HepG2 (cell line): ENCODE data around the gene TTBK1. TPM values are rescaled to one million over a fixed set of nuclear protein-coding genes. Genes with fewer than 3 reads are reported as not detected.

Experiments
- BHLHE40 ChIP-seq: IDR thresholded peaks from 2 replicates; pipeline ENCODE4 v1.6.1; 2011; ENCODE audit warnings: low read length, improper control_type of control experiment
- CEBPB ChIP-seq: IDR thresholded peaks from 2 replicates; pipeline ENCODE4 v1.6.1; 2011; ENCODE audit warnings: low read depth, low read length, improper control_type of control experiment, borderline replicate concordance
- GATA4 ChIP-seq: sonication (generic); IDR thresholded peaks from 2 replicates; pipeline ENCODE4 v1.6.1; 2016; ENCODE audit warnings: antibody characterized with exemption, low read depth, borderline replicate concordance
- GATAD1 ChIP-seq: IDR thresholded peaks from 2 replicates; pipeline ENCODE4 v1.6.1; 2016; ENCODE audit warnings: missing genetic modification reagents, missing compliant biosample characterization
- HOXA9 ChIP-seq: sonication (generic); formaldehyde crosslinking; IDR thresholded peaks from 2 replicates; pipeline ENCODE4 v1.8.1; 2022; ENCODE audit warnings: missing genetic modification reagents, mild to moderate bottlenecking, moderate library complexity, borderline replicate concordance
- KLF16 ChIP-seq, 2 experiments: sonication (generic) in 1 of 2; formaldehyde crosslinking in 1 of 2; IDR thresholded peaks; 2 replicates each; pipeline versions ENCODE4 v1.6.1 to v1.8.0; 2016 to 2023; ENCODE audit warnings: missing genetic modification reagents in 2 of 2, missing compliant biosample characterization in 1 of 2
- MIXL1 ChIP-seq: IDR thresholded peaks from 2 replicates; pipeline ENCODE4 v1.6.1; 2016
- MTA3 ChIP-seq: sonication (generic); formaldehyde crosslinking; IDR thresholded peaks from 2 replicates; pipeline ENCODE4 v1.4.0; 2020; ENCODE audit warnings: missing genetic modification reagents
- NFIB ChIP-seq: sonication (generic); formaldehyde crosslinking; IDR thresholded peaks from 2 replicates; pipeline ENCODE4 v1.9.0; 2021; ENCODE audit warnings: missing genetic modification reagents, mild to moderate bottlenecking, borderline replicate concordance
- PTBP1 ChIP-seq: fragments of 200-400 bp; formaldehyde crosslinking; IDR thresholded peaks from 2 replicates; pipeline ENCODE4 v1.6.1; 2018; ENCODE audit warnings: low read length, low read depth; ENCODE audit not compliant: poor library complexity, severe bottlenecking
- RORA ChIP-seq: sonication (generic); formaldehyde crosslinking; IDR thresholded peaks from 2 replicates; pipeline ENCODE4 v1.5.0; 2020; ENCODE audit warnings: mild to moderate bottlenecking, missing genetic modification reagents, moderate library complexity
- TCF7 ChIP-seq: sonication (generic); IDR thresholded peaks from 2 replicates; pipeline ENCODE4 v1.6.1; 2016; ENCODE audit warnings: antibody characterized with exemption, low read depth
- ZFP36 ChIP-seq: fragments of 150-350 bp; IDR thresholded peaks from 2 replicates; pipeline ENCODE4 v1.6.1; 2018; ENCODE audit warnings: borderline replicate concordance, low read length, low read depth; ENCODE audit not compliant: partially characterized antibody
- ZFP36L1 ChIP-seq: sonication (generic); formaldehyde crosslinking; IDR thresholded peaks from 2 replicates; pipeline ENCODE4 v1.8.0; 2022; ENCODE audit warnings: mild to moderate bottlenecking, missing genetic modification reagents, moderate library complexity
- ZMAT3 ChIP-seq: sonication (generic); formaldehyde crosslinking; conservative IDR thresholded peaks from 2 replicates; pipeline ENCODE4 v1.7.0; 2021; ENCODE audit warnings: missing genetic modification reagents
- ZNF235 ChIP-seq: sonication (generic); formaldehyde crosslinking; IDR thresholded peaks from 2 replicates; pipeline ENCODE4 v1.8.1; 2023; ENCODE audit warnings: mild to moderate bottlenecking, missing genetic modification reagents, borderline replicate concordance
- ZNF282 ChIP-seq: fragments of 450-650 bp; IDR thresholded peaks from 2 replicates; pipeline ENCODE4 v1.6.1; 2018; ENCODE audit not compliant: partially characterized antibody
- ZNF329 ChIP-seq: sonication (generic); formaldehyde crosslinking; IDR thresholded peaks from 2 replicates; pipeline ENCODE4 v1.9.0; 2021; ENCODE audit warnings: low read depth, mild to moderate bottlenecking, missing genetic modification reagents
- ZNF33B ChIP-seq: sonication (generic); formaldehyde crosslinking; IDR thresholded peaks from 2 replicates; pipeline ENCODE4 v1.5.1; 2020; ENCODE audit warnings: mild to moderate bottlenecking, missing genetic modification reagents
- ZNF563 ChIP-seq: sonication (generic); formaldehyde crosslinking; IDR thresholded peaks from 2 replicates; pipeline ENCODE4 v1.8.0; 2022; ENCODE audit warnings: mild to moderate bottlenecking, moderate library complexity, missing genetic modification reagents
- ZNF605 ChIP-seq: sonication (generic); formaldehyde crosslinking; IDR thresholded peaks from 2 replicates; pipeline ENCODE4 v1.8.0; 2022; ENCODE audit warnings: mild to moderate bottlenecking, missing genetic modification reagents
- ZNF670 ChIP-seq: sonication (generic); formaldehyde crosslinking; IDR thresholded peaks from 2 replicates; pipeline ENCODE4 v1.8.0; 2022; ENCODE audit warnings: mild to moderate bottlenecking, missing genetic modification reagents, borderline replicate concordance
- ZNF7 ChIP-seq: IDR thresholded peaks from 2 replicates; pipeline ENCODE4 v1.6.1; 2016; ENCODE audit warnings: missing biosample characterization, missing genetic modification reagents
- polyA plus RNA-seq, 8 experiments: library from polyadenylated mRNA; depleted of rRNA in 3 of 8; stranded (reverse) in 7 of 8; unstranded in 1 of 8; fragments of >200 nt; fragmentation: Illumina TruSeq in 4 of 8; extraction: Trizol in 4 of 8; gene quantifications; 2 replicates each; pipeline versions ENCODE4 v1.2.1 to v1.2.3, GENCODE V29; 2011 to 2016; ENCODE audit warnings: low read depth in 4 of 8, missing spikeins in 1 of 8, mixed read lengths in 1 of 8; ENCODE audit not compliant: insufficient read depth in 1 of 8
- total RNA-seq, 5 experiments: library from RNA; depleted of rRNA; stranded (reverse); fragments of >200 nt; fragmentation: Illumina TruSeq; extraction: Trizol; gene quantifications; 2 replicates each; pipeline ENCODE4 v1.2.3, GENCODE V29; 2016; ENCODE audit warnings: low read depth in 1 of 5
- TF ChIP-seq, protein P1 (sequence below): IDR thresholded peaks from 2 replicates; pipeline ENCODE4 v1.6.1; 2016; ENCODE audit warnings: mild to moderate bottlenecking
- TF ChIP-seq, protein P2 (sequence below): sonication (generic); formaldehyde crosslinking; IDR thresholded peaks from 2 replicates; pipeline ENCODE4 v1.5.0; 2020; ENCODE audit warnings: mild to moderate bottlenecking, missing genetic modification reagents
- TF ChIP-seq, protein P3 (sequence below): sonication (generic); formaldehyde crosslinking; IDR thresholded peaks from 2 replicates; pipeline ENCODE4 v1.8.1; 2023; ENCODE audit warnings: mild to moderate bottlenecking, missing genetic modification reagents, borderline replicate concordance

Gene TTBK1
- total and polyA plus RNA-seq, 2 of the 13 experiments (the other 11 are each of a cell fraction or from before 2014, with no cell fraction given) = 0.24 to 0.33 TPM

DNA sequence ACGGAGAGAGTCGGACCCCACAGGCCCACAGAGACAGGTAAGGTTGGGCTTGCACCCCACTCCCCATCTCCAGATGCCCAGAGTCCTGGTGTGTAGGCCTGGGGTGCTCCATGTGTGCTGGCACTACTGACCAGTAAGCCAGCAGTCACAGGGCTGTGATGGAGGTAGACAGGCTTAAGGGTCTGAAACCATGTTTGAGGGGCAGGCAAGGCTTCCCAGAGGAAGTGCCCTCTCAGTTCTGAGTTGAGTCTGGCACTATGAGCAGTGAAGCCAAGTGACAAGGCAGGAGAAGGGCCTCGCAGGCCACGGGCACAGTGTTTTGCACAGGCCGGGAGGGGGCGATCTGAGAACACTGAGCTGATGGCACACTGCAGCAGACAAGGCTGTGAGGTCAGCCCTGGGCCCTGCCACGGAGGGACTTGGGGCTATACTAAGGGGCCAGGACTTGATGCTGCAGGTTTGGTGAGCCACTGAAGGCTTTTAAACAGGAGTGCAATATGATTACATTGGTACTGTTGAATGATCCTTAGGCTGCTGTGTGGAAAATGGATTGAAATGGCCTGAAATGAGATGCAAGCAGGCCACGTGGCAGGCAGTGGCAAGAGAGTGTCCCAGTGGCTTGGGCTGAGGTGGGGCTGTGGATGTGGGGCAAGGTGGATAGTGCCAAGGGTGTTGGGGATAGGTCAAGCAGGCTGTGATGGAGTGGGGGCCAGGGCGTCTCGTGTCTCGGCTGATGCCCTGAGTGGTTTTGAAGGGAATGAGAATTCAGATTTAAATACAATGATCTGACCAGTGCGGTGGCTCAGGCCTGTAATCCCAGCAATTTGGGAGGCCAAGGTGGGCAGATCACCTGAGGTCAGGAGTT lies 20.3 kb downstream of the TTBK1 start (continued):
- TF ChIP-seq ZNF329 (CRISPR knock-in tag) = no peak
- TF ChIP-seq ZMAT3 (CRISPR knock-in tag) = no peak
- peak; percentile 71; the same call in 1 of the 2 replicates for TF ChIP-seq ZNF33B (CRISPR knock-in tag)
- TF ChIP-seq ZNF605 (CRISPR knock-in tag) = peak; percentile 66
- TF ChIP-seq RORA (CRISPR knock-in tag) = no peak
- TF ChIP-seq GATA4 = no peak
- TF ChIP-seq ZNF235 (CRISPR knock-in tag) = no peak
- peak; percentile 63; the same call in 1 of the 2 replicates for TF ChIP-seq MIXL1
- no peak for TF ChIP-seq NFIB (CRISPR knock-in tag)
- no peak for TF ChIP-seq MTA3 (CRISPR knock-in tag)
- TF ChIP-seq CEBPB = no peak
- no peak for TF ChIP-seq ZNF670
- TF ChIP-seq ZFP36 = no peak
- TF ChIP-seq ZNF7 (CRISPR knock-in tag) = no peak
- TF ChIP-seq GATAD1 (CRISPR knock-in tag) = peak; percentile 69
- TF ChIP-seq TCF7 = no peak
- TF ChIP-seq ZFP36L1 (CRISPR knock-in tag) = no peak
- TF ChIP-seq, protein P1, sequence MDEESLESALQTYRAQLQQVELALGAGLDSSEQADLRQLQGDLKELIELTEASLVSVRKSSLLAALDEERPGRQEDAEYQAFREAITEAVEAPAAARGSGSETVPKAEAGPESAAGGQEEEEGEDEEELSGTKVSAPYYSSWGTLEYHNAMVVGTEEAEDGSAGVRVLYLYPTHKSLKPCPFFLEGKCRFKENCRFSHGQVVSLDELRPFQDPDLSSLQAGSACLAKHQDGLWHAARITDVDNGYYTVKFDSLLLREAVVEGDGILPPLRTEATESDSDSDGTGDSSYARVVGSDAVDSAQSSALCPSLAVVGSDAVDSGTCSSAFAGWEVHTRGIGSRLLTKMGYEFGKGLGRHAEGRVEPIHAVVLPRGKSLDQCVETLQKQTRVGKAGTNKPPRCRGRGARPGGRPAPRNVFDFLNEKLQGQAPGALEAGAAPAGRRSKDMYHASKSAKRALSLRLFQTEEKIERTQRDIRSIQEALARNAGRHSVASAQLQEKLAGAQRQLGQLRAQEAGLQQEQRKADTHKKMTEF (CRISPR knock-in tag) = peak; percentile 64
- TF ChIP-seq, protein P2, sequence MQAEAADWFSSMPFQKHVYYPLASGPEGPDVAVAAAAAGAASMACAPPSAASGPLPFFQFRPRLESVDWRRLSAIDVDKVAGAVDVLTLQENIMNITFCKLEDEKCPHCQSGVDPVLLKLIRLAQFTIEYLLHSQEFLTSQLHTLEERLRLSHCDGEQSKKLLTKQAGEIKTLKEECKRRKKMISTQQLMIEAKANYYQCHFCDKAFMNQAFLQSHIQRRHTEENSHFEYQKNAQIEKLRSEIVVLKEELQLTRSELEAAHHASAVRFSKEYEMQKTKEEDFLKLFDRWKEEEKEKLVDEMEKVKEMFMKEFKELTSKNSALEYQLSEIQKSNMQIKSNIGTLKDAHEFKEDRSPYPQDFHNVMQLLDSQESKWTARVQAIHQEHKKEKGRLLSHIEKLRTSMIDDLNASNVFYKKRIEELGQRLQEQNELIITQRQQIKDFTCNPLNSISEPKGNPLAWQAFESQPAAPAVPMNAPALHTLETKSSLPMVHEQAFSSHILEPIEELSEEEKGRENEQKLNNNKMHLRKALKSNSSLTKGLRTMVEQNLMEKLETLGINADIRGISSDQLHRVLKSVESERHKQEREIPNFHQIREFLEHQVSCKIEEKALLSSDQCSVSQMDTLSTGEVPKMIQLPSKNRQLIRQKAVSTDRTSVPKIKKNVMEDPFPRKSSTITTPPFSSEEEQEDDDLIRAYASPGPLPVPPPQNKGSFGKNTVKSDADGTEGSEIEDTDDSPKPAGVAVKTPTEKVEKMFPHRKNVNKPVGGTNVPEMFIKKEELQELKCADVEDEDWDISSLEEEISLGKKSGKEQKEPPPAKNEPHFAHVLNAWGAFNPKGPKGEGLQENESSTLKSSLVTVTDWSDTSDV (CRISPR knock-in tag) = no peak
- no peak for TF ChIP-seq HOXA9
- TF ChIP-seq, protein P3, sequence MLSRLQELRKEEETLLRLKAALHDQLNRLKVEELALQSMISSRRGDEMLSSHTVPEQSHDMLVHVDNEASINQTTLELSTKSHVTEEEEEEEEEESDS (CRISPR knock-in tag) = no peak
- TF ChIP-seq KLF16 (CRISPR knock-in tag; IDR thresholded peaks at IDR 0.05) = peak in 1 of 2 experiments; percentile 80; a peak in 1 of 4 replicates
- no peak for TF ChIP-seq BHLHE40
- TF ChIP-seq PTBP1 = no peak
- no peak for TF ChIP-seq ZNF563
- TF ChIP-seq ZNF282 = no peak
